GM19025 (cell line): ENCODE results near the gene RUFY1.
A peak's percentile ranks its signal among the peaks of the same experiment; 100 is the strongest.

Experiments used
- ATAC-seq: cut with Tn5 transposase; IDR thresholded peaks from one replicate; pipeline ENCODE4 v1.9.1; 2021; ENCODE audit warnings: mild to moderate bottlenecking, low read depth, moderate library complexity; ENCODE audit not compliant: unreplicated experiment

RUFY1 gene

DNA sequence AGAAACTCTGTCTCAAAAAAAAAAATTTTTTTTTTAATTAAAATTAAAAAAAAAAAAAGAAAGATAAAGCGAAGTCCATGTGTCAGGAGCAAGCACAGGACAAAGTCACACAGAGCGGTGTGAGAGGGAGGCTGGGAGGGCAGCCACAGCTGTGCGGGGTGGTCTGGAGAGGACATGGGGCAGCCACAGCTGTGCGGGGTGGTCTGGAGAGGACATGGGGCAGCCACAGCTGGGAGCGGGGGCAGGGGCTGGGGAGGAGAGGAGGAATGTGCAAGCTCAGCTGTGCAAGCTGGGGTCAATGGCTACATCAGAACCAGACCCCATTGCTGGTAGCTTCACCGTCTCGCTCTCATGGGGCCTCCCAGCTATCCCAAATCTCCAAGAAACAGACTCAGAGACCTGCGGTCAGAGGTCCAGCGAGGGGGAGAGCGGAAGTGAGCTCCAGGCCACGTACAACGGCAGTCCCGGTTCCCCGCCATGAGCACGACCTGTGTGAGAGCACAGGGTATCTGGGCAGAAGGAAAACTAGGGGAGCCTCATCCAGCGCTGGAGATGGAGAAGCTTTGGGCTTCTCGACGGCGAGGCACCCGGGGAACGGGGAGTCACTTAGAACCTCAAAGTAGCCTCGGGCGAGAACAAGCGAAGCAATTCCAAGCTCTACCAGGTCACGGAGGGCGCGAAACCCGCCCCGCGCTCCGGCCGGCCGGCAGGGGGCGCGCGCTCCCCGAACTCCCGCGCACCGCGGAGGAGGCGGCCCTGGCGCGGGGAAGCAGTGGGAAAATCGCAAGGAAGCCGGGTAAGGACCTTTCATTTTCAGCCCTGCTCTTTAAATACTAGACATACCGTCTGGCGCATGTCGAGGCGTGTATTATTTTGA lies 107.2 kb downstream of the RUFY1 start:
- peak; percentile 91 for ATAC-seq

GRCh38 chr5:179658179-179658856 lies 108.0 kb downstream of the RUFY1 start:
- peak; percentile 50 for ATAC-seq
